Tongue (tissue), 2 donors: ENCODE results near the gene RHD. TPM values are rescaled to one million over a fixed set of nuclear protein-coding genes. Genes with fewer than 3 reads are reported as not detected.
"Not testable (repeated sequence)": the region's sequence is repeated elsewhere in the genome, so short reads cannot be mapped to it uniquely, and the experiment has no call there.

ENCODE experiments used
- DNase-seq: peaks from one replicate; pipeline ENCODE4 v3.0.0-alpha.2; 2015
- total RNA-seq: library from RNA; depleted of rRNA; stranded (reverse); fragments of >200 nt; gene quantifications from one replicate; pipeline ENCODE4 v1.2.3, GENCODE V29; 2014

The RHD gene
- total RNA-seq, 1 donor from 2014 or later = 0.92 TPM

DNA sequence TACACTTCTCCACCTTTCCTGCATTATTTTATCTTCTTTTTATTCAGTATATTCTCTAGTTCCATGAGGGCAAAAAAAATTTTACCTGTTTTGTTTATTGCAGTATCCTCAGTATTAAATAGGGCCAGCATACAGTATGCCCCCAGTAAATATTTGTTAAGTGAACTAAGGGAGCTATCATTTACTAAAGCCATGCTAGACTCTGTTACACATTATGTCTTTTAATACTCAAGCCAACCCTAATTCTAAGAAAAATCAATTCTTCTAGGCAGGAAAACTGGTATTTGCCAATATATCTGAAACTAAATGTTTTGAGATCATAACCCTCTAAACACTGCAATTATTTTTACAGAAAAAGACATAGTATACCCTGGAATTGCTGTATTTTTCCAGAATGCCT lies 84.1 kb downstream of the RHD start:
- DNase-seq = no peak

DNA sequence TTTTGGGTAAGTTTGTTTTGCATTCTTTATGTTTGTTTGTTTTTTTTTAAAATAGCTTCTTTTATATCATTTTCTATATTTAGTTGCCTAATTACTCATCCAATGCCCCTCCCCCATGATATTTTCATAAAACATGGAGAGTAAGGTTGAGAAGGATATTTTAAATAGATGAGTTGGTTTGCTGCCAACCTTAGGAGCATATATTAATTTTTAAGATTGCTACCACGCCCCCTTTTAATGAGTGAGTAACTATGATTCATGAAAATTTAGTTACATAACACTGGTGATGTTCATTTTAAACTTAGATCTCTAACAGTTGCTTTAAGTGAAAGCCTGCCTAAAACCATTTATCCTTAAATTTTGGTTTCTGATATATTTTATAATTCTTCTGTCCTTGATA lies 84.5 kb downstream of the RHD start:
- DNase-seq = no peak

DNA sequence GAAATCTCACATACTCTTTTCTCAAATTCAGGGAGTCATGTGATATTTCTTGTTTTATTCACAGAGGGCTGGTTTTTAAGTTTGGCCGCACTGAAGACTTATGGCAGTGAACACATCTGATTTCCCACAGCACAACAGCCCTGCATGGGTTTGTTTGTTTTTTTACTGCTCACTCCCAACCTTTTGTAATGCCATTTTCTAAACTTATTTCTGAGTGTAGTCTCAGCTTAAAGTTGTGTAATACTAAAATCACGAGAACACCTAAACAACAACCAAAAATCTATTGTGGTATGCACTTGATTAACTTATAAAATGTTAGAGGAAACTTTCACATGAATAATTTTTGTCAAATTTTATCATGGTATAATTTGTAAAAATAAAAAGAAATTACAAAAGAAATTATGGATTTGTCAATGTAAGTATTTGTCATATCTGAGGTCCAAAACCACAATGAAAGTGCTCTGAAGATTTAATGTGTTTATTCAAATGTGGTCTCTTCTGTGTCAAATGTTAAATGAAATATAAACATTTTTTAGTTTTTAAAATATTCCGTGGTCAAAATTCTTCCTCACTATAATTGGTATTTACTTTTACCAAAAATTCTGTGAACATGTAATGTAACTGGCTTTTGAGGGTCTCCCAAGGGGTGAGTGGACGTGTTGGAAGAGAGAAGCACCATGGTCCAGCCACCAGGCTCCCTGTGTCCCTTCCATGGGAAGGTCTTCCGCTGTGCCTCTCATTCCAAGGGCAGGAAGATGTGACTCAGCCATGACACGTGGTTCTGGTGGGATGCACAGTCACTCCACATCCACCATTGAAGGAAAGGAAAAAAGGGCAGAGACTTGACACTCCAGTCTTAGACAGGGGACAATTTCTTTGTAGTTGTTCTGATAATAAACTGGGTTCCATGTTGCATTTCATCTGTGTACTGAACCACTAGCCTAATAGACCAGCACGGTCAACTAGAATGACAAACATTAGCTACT lies 88.6 kb downstream of the RHD start:
- no peak for DNase-seq

DNA sequence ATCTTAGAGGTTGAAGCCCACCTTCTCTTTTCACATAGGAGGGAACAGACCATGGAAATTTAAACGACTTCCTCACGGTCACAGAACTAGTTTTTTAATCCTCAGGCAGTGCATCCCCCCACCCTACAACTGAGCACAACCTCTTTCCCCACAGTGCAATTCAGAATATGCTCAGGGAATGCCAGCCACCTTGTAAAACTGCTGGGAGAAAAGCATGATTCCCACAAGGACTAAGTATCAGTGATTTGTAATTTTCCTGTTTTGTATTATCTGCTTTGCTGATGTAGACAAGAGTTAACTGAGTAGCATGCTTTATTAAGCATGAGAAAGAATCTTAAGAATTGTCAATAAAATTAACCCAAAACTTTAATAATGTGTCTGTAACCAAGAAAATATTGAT lies 89.6 kb downstream of the RHD start:
- DNase-seq = no peak

DNA sequence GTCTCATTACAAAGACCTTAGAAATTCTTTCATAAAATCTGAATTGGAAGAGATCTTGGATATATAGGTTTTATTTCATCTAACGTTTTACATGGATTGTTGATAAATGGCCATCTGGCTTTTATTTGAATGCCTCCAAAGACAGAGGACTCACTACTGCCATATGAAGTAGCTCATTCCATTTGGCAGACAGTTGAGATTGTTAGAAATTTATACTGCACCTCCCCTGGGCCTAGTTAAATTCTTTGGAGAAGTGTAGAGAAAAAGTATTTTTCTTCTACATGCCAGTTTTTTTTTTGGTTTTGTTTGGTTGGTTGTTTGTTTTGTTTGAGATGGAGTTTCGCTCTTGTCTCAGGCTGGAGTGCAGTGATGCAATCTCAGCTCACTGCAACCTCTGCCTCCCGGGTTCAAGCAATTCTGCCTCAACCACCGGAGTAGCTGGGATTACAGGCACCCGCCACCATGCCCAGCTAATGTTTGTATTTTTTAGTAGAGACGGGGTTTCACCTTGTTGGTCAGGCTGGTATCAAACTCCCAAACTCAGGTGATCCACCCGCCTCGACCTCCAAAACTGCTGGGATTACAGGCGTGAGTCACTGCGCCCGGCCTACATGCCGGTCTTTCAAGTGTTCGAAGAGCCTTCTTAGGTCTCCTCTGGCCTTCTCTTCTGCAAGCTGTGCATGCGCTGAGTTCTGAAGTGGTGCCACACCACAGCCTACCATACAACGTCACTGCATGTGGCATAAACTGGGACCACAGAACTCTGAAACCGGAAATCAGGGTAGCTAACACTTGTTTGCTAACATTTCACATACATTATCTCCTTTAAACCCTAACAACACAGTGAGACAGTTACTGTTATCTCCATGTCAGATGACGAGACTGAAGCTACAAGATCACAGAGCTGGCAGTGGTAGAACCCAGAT lies 90.6 kb downstream of the RHD start:
- DNase-seq = not testable (repeated sequence)

DNA sequence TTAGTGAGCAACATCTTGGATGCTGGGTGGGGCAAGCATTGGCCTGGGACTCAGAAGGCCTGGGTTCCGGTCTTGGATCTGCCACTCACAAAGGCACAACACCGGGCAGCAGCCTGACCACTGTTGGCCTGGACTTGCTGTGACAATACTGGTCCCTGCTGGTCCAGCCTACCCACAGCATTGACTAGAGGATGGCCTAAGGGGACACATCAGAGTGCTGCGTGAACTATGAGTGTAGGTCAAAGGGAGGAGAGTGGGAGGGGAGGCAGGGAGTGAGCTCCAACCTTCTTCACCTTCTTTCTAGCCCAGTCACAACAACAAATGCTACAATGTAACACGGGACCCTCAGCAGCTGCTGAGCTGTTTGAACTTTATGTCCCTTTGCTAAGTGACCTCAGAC lies 96.9 kb downstream of the RHD start:
- no peak for DNase-seq

DNA sequence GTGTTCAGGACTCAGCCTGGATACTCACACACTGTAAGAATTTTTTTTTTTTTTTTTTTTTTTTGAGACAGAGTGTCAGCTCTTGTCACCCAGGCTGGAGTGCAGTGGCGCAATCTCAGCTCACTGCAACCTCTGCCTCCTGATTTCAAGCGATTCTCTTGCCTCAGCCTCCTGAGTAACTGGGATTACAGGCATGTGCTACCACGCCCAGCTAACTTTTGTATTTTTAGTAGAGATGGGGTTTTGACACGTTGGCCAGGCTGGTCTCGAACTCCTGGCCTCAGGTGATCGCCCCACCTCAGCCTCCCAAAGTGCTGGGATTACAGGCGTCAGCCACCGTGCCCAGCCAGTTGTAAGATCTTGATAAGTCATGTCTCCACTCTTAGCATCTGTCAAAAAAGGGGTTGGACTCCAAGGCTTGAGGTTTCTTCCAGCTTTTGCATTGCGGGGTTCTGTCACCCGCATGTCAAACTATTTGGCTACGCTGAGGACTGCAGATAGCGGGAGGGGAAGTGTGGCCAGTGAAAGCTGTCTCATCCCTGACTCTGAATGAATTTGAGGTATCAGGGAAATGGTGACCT lies 97.5 kb downstream of the RHD start:
- not testable (repeated sequence) for DNase-seq

DNA sequence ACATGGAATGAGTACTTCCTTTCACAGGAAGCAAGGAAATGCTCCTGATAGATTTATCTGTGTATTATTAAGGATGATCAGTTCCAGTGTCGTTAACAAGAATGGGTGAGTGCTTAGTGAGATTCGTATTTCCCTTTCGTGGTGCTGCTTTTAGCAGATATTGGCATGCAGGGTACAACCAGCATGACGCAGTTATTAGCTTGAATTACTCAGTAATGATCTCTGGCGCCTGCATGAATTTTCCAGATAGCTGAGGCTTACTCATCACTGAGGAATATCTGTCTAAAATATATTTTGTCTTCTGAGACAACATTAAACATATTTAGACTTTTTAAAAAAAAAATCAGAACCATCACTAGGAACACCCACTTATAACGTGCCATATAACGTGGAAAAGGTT lies 99.4 kb downstream of the RHD start:
- DNase-seq = not testable (repeated sequence)

DNA sequence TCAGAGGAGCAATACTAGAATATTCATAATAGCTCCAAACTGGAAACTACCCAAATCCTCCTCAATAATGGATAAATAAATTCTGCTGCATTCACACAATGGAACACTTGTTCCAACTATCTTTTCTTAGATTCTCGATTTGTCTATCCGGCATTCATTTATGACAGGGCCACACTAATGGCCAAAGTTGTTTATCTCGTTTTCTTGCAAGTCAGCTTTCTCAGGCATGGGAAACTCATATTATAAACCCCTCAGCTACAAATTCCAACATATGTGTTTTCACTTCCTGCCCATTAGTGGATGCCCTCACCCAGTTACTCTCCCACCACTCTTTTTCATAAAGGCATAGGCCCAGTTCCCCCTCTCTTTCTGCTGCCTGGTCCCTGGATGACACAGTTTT lies 106.1 kb downstream of the RHD start:
- DNase-seq = not testable (repeated sequence)

Other genes with a start within 250 kb of the RHD start
- 46.6 TPM for gene SYF2, start 40.0 kb upstream of the RHD start, total RNA-seq
- 90.4 TPM for gene RSRP1, start 25.1 kb upstream of the RHD start, total RNA-seq
- 53.5 TPM for gene TMEM50A, start 65.8 kb downstream of the RHD start, total RNA-seq
- 2.2 TPM for gene RHCE, start 148.3 kb downstream of the RHD start, total RNA-seq
- gene MACO1, start 158.4 kb downstream of the RHD start, total RNA-seq = 18.7 TPM